Measurements from ENCODE around the gene SMARCC2. TPM values are rescaled to one million over a fixed set of nuclear protein-coding genes. Genes with fewer than 3 reads are reported as not detected.
"Not testable (repeated sequence)": the region's sequence is repeated elsewhere in the genome, so short reads cannot be mapped to it uniquely, and the experiment has no call there.

Gene SMARCC2
- total RNA-seq, 4 donors from 2014 or later = 104 to 139 (median 117) TPM

DNA sequence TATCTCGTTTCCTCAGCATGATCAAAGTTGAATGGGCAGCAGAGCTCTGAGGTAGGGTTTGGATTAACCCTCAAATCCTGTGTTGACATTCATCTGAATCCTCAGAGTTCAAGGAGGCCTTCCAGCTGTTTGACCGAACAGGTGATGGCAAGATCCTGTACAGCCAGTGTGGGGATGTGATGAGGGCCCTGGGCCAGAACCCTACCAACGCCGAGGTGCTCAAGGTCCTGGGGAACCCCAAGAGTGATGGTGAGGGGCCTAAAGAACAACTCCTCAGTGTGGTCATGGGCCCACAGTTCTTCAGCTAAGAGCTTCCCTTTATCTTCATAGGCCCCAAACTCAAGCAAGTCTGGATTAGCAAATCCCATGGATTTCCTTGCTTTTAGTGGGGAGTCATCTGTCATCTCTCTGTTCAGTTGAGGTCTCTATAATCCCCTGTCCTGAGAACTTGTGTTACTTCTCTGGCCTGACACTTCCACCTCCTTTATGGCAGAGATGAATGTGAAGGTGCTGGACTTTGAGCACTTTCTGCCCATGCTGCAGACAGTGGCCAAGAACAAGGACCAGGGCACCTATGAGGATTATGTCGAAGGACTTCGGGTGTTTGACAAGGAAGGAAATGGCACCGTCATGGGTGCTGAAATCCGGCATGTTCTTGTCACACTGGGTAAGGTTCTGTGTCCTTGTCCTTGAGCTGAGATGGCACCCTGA, 29.6 kb downstream of the SMARCC2 start:
- WGBS, 2 donors = 18 to 20% methylated on average over 8 of the region's 8 CpGs
- Histone ChIP-seq H3K9me3 (no peaks in the 10 kb centered on the region), H3K27ac (peak overlapping the region; percentile 96 to 98 (median 98)), H3K36me3 (peaks cover 0 to 53% (median 19%) of the 10 kb centered on the region in 3 donors), H3K4me1 (peaks cover 0 to 41% (median 31%) of the 10 kb centered on the region in 4 donors), H3K4me3 (peak overlapping the region; percentile 69 to 94 (median 89)), H3K27me3 (no peaks in the 10 kb centered on the region)
- DNase-seq (ENCODE audit: low spot score in 2 of 2) = no peak
- TF ChIP-seq POLR2A (IDR thresholded peaks at IDR 0.05) = no peak
- TF ChIP-seq, protein P1, sequence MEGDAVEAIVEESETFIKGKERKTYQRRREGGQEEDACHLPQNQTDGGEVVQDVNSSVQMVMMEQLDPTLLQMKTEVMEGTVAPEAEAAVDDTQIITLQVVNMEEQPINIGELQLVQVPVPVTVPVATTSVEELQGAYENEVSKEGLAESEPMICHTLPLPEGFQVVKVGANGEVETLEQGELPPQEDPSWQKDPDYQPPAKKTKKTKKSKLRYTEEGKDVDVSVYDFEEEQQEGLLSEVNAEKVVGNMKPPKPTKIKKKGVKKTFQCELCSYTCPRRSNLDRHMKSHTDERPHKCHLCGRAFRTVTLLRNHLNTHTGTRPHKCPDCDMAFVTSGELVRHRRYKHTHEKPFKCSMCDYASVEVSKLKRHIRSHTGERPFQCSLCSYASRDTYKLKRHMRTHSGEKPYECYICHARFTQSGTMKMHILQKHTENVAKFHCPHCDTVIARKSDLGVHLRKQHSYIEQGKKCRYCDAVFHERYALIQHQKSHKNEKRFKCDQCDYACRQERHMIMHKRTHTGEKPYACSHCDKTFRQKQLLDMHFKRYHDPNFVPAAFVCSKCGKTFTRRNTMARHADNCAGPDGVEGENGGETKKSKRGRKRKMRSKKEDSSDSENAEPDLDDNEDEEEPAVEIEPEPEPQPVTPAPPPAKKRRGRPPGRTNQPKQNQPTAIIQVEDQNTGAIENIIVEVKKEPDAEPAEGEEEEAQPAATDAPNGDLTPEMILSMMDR (IDR thresholded peaks at IDR 0.05) = no peak
- TF ChIP-seq EP300 (IDR thresholded peaks at IDR 0.05) = no peak

DNA sequence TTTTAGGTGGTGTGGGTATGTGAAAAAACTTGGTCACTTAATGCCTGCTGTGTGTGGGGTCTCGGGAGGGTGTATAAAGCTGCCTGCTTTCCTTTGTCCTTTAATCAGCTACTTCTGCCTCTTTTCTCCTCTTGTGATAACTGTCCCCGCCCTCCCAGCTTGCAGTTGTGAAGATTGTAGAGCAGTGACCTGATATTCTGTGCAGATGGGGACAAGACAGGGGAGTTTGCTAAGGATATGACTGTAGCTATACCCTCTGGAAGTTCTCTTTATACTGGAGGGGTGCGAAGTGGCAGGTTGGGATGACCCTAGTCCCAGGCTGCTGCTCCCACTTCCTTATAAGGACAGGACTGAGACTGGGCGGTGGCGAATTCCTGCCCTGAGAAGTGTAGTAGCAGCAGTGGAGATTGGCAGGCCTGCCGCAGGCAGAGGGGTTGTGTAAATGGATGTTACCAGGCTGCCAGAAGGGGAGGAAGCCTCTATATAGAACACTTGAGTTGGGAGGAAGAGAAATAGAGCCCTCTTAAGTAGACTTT, 30.3 kb downstream of the SMARCC2 start:
- Histone ChIP-seq H3K9me3 (no peaks in the 10 kb centered on the region), H3K27ac (peak overlapping the region; percentile 96 to 98 (median 98)), H3K27me3 (no peaks in the 10 kb centered on the region), H3K4me1 (peaks cover 0 to 45% (median 31%) of the 10 kb centered on the region in 4 donors), H3K36me3 (peaks cover 0 to 46% (median 12%) of the 10 kb centered on the region in 3 donors), H3K4me3 (peak overlapping the region; percentile 69 to 94 (median 89))
- peak; percentile 62 to 71 for DNase-seq (ENCODE audit: low spot score in 2 of 2)
- peak in 1 of 2 donors; percentile 46 for TF ChIP-seq POLR2A (IDR thresholded peaks at IDR 0.05)
- TF ChIP-seq EP300 (IDR thresholded peaks at IDR 0.05) = peak in 1 of 2 donors; percentile 67
- TF ChIP-seq, protein P1 (IDR thresholded peaks at IDR 0.05) = no peak
- 0% methylated on average over 6 of the region's 6 CpGs for WGBS, 2 donors

DNA sequence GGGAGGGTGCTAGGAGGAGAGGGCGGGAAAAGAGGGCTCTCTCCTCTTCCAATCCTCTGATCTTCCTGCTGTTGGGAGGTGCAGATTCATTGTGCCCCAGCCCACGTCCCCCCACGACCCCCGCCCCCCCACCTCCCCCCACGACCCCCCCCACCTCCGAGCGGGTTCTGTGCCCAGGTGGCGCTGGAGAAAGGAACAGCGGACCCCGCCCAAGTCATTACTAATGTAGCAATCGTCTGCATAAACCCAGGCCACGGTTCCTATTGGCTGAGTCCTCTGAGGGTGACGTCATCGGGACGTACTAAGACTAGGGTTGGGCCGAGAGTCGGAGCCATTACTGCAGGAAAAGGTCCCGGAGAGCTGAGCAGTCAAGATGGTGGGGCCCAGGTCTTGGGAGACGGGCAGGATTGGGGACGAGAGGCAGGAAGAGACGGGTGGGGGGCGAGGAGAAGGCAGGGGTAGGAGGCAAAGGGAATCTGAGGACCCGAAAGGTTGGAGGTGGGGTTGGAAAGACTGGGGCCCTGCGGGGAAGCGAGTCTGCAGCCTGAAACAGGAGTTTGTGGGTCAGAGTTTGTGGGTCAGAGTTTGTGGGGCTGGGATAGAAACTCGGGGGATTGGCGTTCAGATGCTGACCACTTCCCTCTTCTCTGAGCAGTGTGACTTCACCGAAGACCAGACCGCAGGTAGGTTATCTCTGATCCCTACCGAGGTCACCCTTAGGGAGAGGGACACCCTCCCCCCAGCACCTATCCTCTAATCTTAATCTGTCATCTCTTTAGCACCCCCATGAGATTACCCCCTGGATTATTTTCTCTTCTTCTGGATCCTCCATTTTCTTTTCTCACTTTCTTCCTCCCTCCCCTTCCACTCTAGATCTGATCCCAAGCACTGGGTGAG, 31.0 kb downstream of the SMARCC2 start, which contains the start of gene MYL6:
MYL6 (plus strand) TSS at position 331 of the 897 bp plus-strand sequence; CDS start at position 374, 43 bp downstream.
- peak within 1 kb of the TSS; percentile 96 to 98 (median 98) for H3K27ac ChIP-seq
- H3K27me3 ChIP-seq = no peaks in the 10 kb centered on the region
- peak; percentile 98 to 100 for DNase-seq (ENCODE audit: low spot score in 2 of 2)
- peaks cover 0 to 39% (median 12%) of the 10 kb centered on the region in 3 donors for H3K36me3 ChIP-seq
- H3K9me3 ChIP-seq = no peaks in the 10 kb centered on the region
- 0 to 1% methylated on average over 29 to 30 of the region's 30 CpGs for WGBS, 2 donors
- peak within 1 kb of the TSS; percentile 69 to 94 (median 89) for H3K4me3 ChIP-seq
- TF ChIP-seq EP300 (IDR thresholded peaks at IDR 0.05) (peak; percentile 26 to 100), POLR2A (IDR thresholded peaks at IDR 0.05) (peak; percentile 99 to 100)
- TF ChIP-seq, protein P1 (IDR thresholded peaks at IDR 0.05) = no peak
- H3K4me1 ChIP-seq = peaks cover 0 to 52% (median 31%) of the 10 kb centered on the region in 4 donors

DNA sequence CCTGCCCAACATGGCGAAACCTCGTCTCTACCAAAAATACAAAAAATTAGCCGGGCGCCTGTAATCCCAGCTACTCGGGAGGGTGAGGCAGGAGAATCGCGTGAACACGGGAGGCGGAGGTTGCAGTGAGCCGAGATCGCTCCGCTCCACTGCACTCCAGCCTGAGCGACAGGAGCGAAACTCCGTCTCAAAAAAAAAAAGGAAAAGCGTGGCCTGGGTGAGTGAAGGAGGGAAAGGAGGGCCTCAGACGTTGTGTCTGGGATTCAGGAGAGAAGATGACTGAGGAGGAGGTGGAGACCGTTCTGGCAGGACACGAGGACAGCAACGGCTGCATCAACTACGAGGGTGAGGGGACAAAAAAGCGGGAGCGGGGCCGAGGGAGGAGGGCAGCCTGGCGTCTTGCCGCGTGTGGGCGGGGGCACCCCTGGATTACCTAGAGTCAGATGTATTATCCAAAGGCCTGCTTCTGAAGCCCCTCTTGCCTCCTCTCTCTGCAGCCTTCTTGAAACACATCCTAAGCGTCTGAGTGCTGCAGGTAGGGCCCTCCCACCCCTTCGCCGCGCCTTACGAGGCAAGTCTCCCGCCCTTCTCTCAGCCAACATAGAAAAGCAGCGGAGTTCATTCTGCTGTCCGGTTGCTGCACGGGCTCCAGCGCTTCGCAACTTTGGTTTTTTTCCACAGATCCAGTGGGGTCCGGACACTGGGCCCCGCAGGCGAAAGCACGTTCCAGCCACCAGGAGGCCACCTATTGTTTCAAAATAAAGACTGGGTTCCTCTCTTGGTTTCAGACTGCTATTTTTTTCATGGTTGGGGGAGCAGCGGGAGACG, 31.9 kb downstream of the SMARCC2 start:
- DNase-seq (ENCODE audit: low spot score in 2 of 2) = peak; percentile 66 to 81
- H3K27ac ChIP-seq = peak overlapping the region; percentile 96 to 98 (median 98)
- no peak for TF ChIP-seq EP300 (IDR thresholded peaks at IDR 0.05)
- TF ChIP-seq, protein P1 (IDR thresholded peaks at IDR 0.05) = peak; percentile 55 to 81 (median 60)
- peak in 1 of 2 donors; percentile 15 for TF ChIP-seq POLR2A (IDR thresholded peaks at IDR 0.05)
- H3K4me1 ChIP-seq = peaks cover 0 to 59% (median 31%) of the 10 kb centered on the region in 4 donors
- H3K4me3 ChIP-seq = peak overlapping the region; percentile 69 to 94 (median 89)
- H3K36me3 ChIP-seq = peaks cover 0 to 31% (median 12%) of the 10 kb centered on the region in 3 donors
- no peaks in the 10 kb centered on the region for H3K9me3 ChIP-seq
- H3K27me3 ChIP-seq = no peaks in the 10 kb centered on the region
- WGBS, 2 donors = 4 to 5% methylated on average over 45 of the region's 45 CpGs

DNA sequence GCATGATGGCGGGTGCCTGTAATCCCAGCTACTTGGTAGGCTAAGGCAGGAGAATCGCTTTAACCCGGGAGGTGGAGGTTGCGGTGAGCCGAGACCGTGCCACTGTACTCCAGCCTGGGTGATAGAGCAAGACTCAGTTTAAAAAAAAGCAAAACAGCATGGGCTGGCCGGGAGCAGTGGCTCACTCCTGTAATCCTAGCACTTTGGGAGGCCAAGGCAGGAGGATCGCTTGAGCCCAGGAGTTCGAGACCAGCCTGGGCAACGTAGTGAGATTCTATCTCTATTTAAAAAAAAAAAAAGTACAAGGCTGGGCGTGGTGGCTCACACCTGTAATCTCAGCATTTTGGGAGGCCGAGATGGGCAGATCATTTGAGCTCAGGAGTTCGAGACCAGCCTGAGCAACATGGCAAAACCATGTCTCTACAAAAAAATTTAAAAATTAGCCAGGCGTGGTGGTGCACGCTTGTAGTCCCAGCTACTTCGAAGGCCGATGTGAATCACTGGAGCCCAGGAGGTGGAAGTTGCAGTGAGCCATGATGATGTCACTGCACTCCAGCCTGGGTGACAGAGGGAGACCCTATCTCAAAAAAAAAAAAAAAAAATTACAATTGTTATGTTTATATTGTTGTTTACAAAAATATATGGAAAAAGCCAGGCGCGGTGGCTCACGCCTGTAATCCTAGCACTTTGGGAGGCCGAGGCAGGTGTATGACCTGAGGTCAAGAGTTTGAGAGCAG, 32.7 kb downstream of the SMARCC2 start:
- H3K27me3 ChIP-seq; DNase-seq (ENCODE audit: low spot score in 2 of 2); H3K9me3 ChIP-seq: not testable (repeated sequence)
- Histone ChIP-seq H3K4me1 (peaks cover 0 to 56% (median 31%) of the 10 kb centered on the region in 4 donors), H3K36me3 (peaks cover 0 to 23% (median 12%) of the 10 kb centered on the region in 3 donors), H3K27ac (peak overlapping the region; percentile 96 to 98 (median 98)), H3K4me3 (peak overlapping the region; percentile 69 to 94 (median 89))
- WGBS, 2 donors = 91 to 95% methylated on average over 21 of the region's 21 CpGs

Measured in tibial nerve (tissue), 4 donors.